GM12865 (cell line): ENCODE results near the gene LTF.
"Not testable (repeated sequence)": the region's sequence is repeated elsewhere in the genome, so short reads cannot be mapped to it uniquely, and the experiment has no call there.

Source experiments
- DNase-seq: peaks from one replicate; pipeline ENCODE4 v3.0.0; 2010; ENCODE audit warnings: low read depth
- H3K4me3 ChIP-seq: 2 replicates; pipeline ENCODE4 v1.5.1; 2011; ENCODE audit warnings: mild to moderate bottlenecking, low read depth, low read length, control low read depth
- CTCF ChIP-seq: IDR thresholded peaks from 2 replicates; pipeline ENCODE4 v1.5.1; 2011; ENCODE audit warnings: low read length, control low read depth, low read depth, inconsistent platforms; ENCODE audit not compliant: insufficient read depth; ENCODE audit errors: missing control alignments

The LTF gene

GRCh38 chr3:46496746-46497555 is 32.2 kb upstream of the LTF start:
- TF ChIP-seq CTCF = peak; percentile 45
- no peak overlapping the region for H3K4me3 ChIP-seq
- DNase-seq = peak; percentile 57

GRCh38 chr3:46495901-46496456 is 31.3 kb upstream of the LTF start:
- TF ChIP-seq CTCF = no peak
- DNase-seq = no peak
- H3K4me3 ChIP-seq = no peak overlapping the region

- DNase-seq, H3K4me3 ChIP-seq: not testable (repeated sequence)
These were observed 29.8 kb upstream of the LTF start for GRCh38 chr3:46494491-46494890.

- no peak for TF ChIP-seq CTCF
These were observed 28.3 kb upstream of the LTF start for GRCh38 chr3:46492890-46493547.

GRCh38 chr3:46491089-46492070 is 26.7 kb upstream of the LTF start:
- H3K4me3 ChIP-seq = no peak overlapping the region
- TF ChIP-seq CTCF = no peak
- no peak for DNase-seq

More at GRCh38 chr3:46492890-46493547, 28.3 kb upstream of the LTF start:
- no peak for DNase-seq
- no peak overlapping the region for H3K4me3 ChIP-seq

- no peak for DNase-seq
- no peak overlapping the region for H3K4me3 ChIP-seq
- no peak for TF ChIP-seq CTCF
These were observed 25.8 kb upstream of the LTF start for GRCh38 chr3:46490338-46491084.
